K562 (cell line): Measurements from ENCODE around the gene EIF3M. TPM values are rescaled to one million over a fixed set of nuclear protein-coding genes. Genes with fewer than 3 reads are reported as not detected.

Experiments used
- C11orf30 ChIP-seq: fragments of 450-650 bp; IDR thresholded peaks from 2 replicates; pipeline ENCODE4 v1.6.1; 2016; ENCODE audit warnings: low read depth, mild to moderate bottlenecking
- CBX3 ChIP-seq, 2 experiments: IDR thresholded peaks; 1 replicate in 1 of 2; 2 replicates in 1 of 2; pipeline ENCODE4 v1.6.1; 2012; ENCODE audit warnings: inconsistent platforms in 2 of 2, low read length in 2 of 2, borderline replicate concordance in 1 of 2, control low read depth in 1 of 2
- FOSL1 ChIP-seq: fragments of 200-800 bp; sonication (Bioruptor generic); conservative IDR thresholded peaks from 2 replicates; pipeline ENCODE4 v1.6.1; 2016; ENCODE audit warnings: missing genetic modification characterization, missing compliant biosample characterization
- FOXM1 ChIP-seq, 2 experiments: fragments of 450-650 bp in 1 of 2; sonication (generic) in 1 of 2; formaldehyde crosslinking in 1 of 2; IDR thresholded peaks; 2 replicates each; pipeline versions ENCODE4 v1.6.1 to v1.9.0; 2017 to 2022; ENCODE audit warnings: low read depth in 2 of 2, mild to moderate bottlenecking in 2 of 2, missing genetic modification reagents in 1 of 2, moderate library complexity in 1 of 2
- FOXP1 ChIP-seq: sonication (generic); formaldehyde crosslinking; IDR thresholded peaks from 2 replicates; pipeline ENCODE4 v1.8.0; 2022; ENCODE audit warnings: mild to moderate bottlenecking, missing genetic modification reagents
- HSF4 ChIP-seq: fragments of 250-450 bp; sonication (Bioruptor Pico); IDR thresholded peaks from 2 replicates; pipeline ENCODE4 v2.1.2; 2022; ENCODE audit warnings: mild to moderate bottlenecking, moderate library complexity, borderline replicate concordance
- MAFF ChIP-seq: IDR thresholded peaks from 2 replicates; pipeline ENCODE4 v1.6.1; 2012; ENCODE audit warnings: low read length, improper control_type of control experiment
- POLR2AphosphoS5 ChIP-seq: IDR thresholded peaks from 2 replicates; pipeline ENCODE4 v1.6.1; 2011; ENCODE audit warnings: mild to moderate bottlenecking, low read depth, low read length, moderate library complexity; ENCODE audit not compliant: control insufficient read depth, insufficient read depth
- PTTG1 ChIP-seq: fragments of 450-650 bp; IDR thresholded peaks from 2 replicates; pipeline ENCODE4 v1.6.1; 2016; ENCODE audit warnings: low read depth, mild to moderate bottlenecking, missing genetic modification characterization, missing compliant biosample characterization
- XRCC5 ChIP-seq: fragments of 200-400 bp; formaldehyde crosslinking; IDR thresholded peaks from 2 replicates; pipeline ENCODE4 v1.6.1; 2017; ENCODE audit warnings: low read depth, mild to moderate bottlenecking, low read length
- ZNF12 ChIP-seq: sonication (generic); formaldehyde crosslinking; IDR thresholded peaks from 2 replicates; pipeline ENCODE4 v1.4.0; 2020; ENCODE audit warnings: mild to moderate bottlenecking, missing genetic modification reagents
- ZNF174 ChIP-seq: fragments of 250-450 bp; sonication (Bioruptor Pico); IDR thresholded peaks from 2 replicates; pipeline ENCODE4 v1.4.0; 2020; ENCODE audit warnings: mild to moderate bottlenecking
- ZNF583 ChIP-seq: fragments of 250-450 bp; sonication (Bioruptor Pico); IDR thresholded peaks from 2 replicates; pipeline ENCODE4 v1.4.0; 2020
- ZNF830 ChIP-seq: fragments of 250-450 bp; sonication (Bioruptor Pico); IDR thresholded peaks from 2 replicates; pipeline ENCODE4 v1.5.0; 2021; ENCODE audit warnings: mild to moderate bottlenecking
- polyA plus RNA-seq, 8 experiments: library from polyadenylated mRNA; depleted of rRNA in 4 of 8; stranded (reverse) in 5 of 8; unstranded in 3 of 8; fragments of >200 nt; fragmentation: Nextera tagmentation in 2 of 8; fragmentation: Illumina TruSeq in 1 of 8; extraction: Ambion mirVana in 2 of 8; extraction: Trizol in 1 of 8; gene quantifications; 2 replicates each; pipeline versions ENCODE4 v1.2.1 to v1.2.3, GENCODE V29; 2011 to 2014; ENCODE audit warnings: inconsistent platforms in 1 of 8, missing spikeins in 1 of 8
- total RNA-seq, 7 experiments: library from RNA; depleted of rRNA in 6 of 7; stranded (reverse); fragments of >200 nt in 6 of 7; fragmentation: Illumina TruSeq in 2 of 7; extraction: Trizol in 2 of 7; gene quantifications; 2 replicates each; pipeline versions ENCODE4 v1.2.1 to v1.2.3, GENCODE V29; 2011 to 2021; ENCODE audit warnings: low replicate concordance in 1 of 7
- TF ChIP-seq, protein P1 (sequence below): fragments of 250-450 bp; sonication (Bioruptor Pico); IDR thresholded peaks from 2 replicates; pipeline ENCODE4 v1.8.0; 2022; ENCODE audit warnings: inconsistent platforms, mild to moderate bottlenecking, moderate library complexity, borderline replicate concordance
- TF ChIP-seq, protein P2 (sequence below): sonication (generic); IDR thresholded peaks from 2 replicates; pipeline ENCODE4 v1.6.1; 2016
- TF ChIP-seq, protein P3 (sequence below): fragments of 250-450 bp; sonication (Bioruptor Pico); IDR thresholded peaks from 2 replicates; pipeline ENCODE4 v1.4.0; 2020; ENCODE audit warnings: mild to moderate bottlenecking, moderate library complexity, borderline replicate concordance
- TF ChIP-seq, protein P4 (sequence below): fragments of 450-650 bp; formaldehyde crosslinking; IDR thresholded peaks from 2 replicates; pipeline ENCODE4 v1.4.0; 2020; ENCODE audit warnings: mild to moderate bottlenecking, mixed read lengths
- TF ChIP-seq, protein P5 (sequence below): conservative IDR thresholded peaks from 2 replicates; pipeline ENCODE4 v1.6.1; 2011; ENCODE audit warnings: low read depth, mild to moderate bottlenecking, low read length; ENCODE audit not compliant: control insufficient read depth

The EIF3M gene
- total and polyA plus RNA-seq, 9 of the 15 experiments (the other 6 are each of a cell fraction or from before 2014, with no cell fraction given) = 602 to 2,015 (median 1,058) TPM

DNA sequence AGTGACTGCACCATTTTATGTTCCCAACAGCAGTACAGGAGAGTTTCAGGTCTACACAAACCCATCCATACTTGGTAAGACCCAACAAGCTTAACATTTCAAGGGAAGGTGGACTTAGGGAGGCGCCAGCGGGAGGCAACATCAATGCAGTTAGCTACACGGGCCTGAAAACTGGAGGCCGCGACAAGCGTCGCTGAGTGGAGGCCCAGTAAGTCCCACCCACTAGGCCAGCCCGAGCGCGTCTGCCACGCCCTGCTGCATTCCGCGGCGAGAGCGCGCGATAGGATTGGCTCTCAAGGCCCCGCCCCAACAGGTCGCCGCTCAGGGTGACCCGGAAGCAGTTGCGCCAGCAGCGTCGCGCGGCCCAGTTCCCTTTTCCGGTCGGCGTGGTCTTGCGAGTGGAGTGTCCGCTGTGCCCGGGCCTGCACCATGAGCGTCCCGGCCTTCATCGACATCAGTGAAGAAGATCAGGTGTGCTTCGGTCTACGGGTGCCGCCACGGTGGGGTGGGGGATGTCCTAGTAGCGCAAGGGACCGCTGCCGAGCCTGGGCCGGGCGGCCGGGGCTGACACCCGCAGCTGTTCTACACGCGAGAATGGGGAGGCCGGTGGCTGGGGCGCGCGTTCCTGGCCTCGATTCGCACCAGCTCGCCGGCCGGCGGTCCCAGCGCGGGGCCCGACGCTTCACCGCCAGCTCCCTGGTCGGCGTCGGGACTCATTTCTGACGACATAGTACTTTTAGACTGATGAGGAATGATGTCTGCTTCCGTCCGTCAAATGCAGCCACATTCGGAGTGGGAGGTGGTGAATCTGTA is at the start of gene EIF3M (continued):
- TF ChIP-seq POLR2AphosphoS5 (peak; percentile 83), ZNF174 (CRISPR knock-in tag) (no peak), HSF4 (CRISPR knock-in tag) (no peak), FOXP1 (CRISPR knock-in tag) (peak; percentile 45; the same call in 1 of the 2 replicates), CBX3 (IDR thresholded peaks at IDR 0.05; ENCODE audit: borderline replicate concordance in 1 of 2, low read length in 2 of 2) (peak in 1 of 2 experiments; percentile 32; a peak in 1 of 3 replicates), FOSL1 (tag) (no peak), PTTG1 (tag) (no peak), ZNF12 (CRISPR knock-in tag) (no peak), ZNF830 (0 out of 2 replicates have a peak, but pooled peaks have one; percentile 14), MAFF (no peak), FOXM1 (IDR thresholded peaks at IDR 0.05; ENCODE audit: low read depth) (no peak; the same call in 1 of the 2 replicates), FOXM1 (CRISPR knock-in tag; IDR thresholded peaks at IDR 0.05; ENCODE audit: low read depth) (no peak), ZNF583 (CRISPR knock-in tag) (0 out of 2 replicates have a peak, but pooled peaks have one; percentile 30), C11orf30 (peak; percentile 81), XRCC5 (peak; percentile 80; the same call in 1 of the 2 replicates)
- TF ChIP-seq, protein P1, sequence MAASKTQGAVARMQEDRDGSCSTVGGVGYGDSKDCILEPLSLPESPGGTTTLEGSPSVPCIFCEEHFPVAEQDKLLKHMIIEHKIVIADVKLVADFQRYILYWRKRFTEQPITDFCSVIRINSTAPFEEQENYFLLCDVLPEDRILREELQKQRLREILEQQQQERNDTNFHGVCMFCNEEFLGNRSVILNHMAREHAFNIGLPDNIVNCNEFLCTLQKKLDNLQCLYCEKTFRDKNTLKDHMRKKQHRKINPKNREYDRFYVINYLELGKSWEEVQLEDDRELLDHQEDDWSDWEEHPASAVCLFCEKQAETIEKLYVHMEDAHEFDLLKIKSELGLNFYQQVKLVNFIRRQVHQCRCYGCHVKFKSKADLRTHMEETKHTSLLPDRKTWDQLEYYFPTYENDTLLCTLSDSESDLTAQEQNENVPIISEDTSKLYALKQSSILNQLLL (CRISPR knock-in tag) = no peak
- TF ChIP-seq, protein P2, sequence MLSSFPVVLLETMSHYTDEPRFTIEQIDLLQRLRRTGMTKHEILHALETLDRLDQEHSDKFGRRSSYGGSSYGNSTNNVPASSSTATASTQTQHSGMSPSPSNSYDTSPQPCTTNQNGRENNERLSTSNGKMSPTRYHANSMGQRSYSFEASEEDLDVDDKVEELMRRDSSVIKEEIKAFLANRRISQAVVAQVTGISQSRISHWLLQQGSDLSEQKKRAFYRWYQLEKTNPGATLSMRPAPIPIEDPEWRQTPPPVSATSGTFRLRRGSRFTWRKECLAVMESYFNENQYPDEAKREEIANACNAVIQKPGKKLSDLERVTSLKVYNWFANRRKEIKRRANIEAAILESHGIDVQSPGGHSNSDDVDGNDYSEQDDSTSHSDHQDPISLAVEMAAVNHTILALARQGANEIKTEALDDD = no peak
- TF ChIP-seq, protein P3, sequence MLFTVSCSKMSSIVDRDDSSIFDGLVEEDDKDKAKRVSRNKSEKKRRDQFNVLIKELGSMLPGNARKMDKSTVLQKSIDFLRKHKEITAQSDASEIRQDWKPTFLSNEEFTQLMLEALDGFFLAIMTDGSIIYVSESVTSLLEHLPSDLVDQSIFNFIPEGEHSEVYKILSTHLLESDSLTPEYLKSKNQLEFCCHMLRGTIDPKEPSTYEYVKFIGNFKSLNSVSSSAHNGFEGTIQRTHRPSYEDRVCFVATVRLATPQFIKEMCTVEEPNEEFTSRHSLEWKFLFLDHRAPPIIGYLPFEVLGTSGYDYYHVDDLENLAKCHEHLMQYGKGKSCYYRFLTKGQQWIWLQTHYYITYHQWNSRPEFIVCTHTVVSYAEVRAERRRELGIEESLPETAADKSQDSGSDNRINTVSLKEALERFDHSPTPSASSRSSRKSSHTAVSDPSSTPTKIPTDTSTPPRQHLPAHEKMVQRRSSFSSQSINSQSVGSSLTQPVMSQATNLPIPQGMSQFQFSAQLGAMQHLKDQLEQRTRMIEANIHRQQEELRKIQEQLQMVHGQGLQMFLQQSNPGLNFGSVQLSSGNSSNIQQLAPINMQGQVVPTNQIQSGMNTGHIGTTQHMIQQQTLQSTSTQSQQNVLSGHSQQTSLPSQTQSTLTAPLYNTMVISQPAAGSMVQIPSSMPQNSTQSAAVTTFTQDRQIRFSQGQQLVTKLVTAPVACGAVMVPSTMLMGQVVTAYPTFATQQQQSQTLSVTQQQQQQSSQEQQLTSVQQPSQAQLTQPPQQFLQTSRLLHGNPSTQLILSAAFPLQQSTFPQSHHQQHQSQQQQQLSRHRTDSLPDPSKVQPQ = no peak
- TF ChIP-seq, protein P4, sequence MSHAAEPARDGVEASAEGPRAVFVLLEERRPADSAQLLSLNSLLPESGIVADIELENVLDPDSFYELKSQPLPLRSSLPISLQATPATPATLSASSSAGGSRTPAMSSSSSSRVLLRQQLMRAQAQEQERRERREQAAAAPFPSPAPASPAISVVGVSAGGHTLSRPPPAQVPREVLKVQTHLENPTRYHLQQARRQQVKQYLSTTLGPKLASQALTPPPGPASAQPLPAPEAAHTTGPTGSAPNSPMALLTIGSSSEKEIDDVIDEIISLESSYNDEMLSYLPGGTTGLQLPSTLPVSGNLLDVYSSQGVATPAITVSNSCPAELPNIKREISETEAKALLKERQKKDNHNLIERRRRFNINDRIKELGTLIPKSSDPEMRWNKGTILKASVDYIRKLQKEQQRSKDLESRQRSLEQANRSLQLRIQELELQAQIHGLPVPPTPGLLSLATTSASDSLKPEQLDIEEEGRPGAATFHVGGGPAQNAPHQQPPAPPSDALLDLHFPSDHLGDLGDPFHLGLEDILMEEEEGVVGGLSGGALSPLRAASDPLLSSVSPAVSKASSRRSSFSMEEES = no peak
- TF ChIP-seq, protein P5, sequence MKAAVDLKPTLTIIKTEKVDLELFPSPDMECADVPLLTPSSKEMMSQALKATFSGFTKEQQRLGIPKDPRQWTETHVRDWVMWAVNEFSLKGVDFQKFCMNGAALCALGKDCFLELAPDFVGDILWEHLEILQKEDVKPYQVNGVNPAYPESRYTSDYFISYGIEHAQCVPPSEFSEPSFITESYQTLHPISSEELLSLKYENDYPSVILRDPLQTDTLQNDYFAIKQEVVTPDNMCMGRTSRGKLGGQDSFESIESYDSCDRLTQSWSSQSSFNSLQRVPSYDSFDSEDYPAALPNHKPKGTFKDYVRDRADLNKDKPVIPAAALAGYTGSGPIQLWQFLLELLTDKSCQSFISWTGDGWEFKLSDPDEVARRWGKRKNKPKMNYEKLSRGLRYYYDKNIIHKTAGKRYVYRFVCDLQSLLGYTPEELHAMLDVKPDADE = peak; percentile 70; the same call in 1 of the 2 replicates
